NOMO-1 (cell line): ENCODE data around the gene AKAP8L.

Source experiments
- DNase-seq, 2 experiments: peaks; one replicate each; lab custom pipeline; 2025; ENCODE audit not compliant: unreplicated experiment in 2 of 2; lab: John Stamatoyannopoulos, UW

AKAP8L gene

GRCh38 chr19:15393963-15394362 is 24.8 kb downstream of the AKAP8L start:
- no peak for DNase-seq

DNA sequence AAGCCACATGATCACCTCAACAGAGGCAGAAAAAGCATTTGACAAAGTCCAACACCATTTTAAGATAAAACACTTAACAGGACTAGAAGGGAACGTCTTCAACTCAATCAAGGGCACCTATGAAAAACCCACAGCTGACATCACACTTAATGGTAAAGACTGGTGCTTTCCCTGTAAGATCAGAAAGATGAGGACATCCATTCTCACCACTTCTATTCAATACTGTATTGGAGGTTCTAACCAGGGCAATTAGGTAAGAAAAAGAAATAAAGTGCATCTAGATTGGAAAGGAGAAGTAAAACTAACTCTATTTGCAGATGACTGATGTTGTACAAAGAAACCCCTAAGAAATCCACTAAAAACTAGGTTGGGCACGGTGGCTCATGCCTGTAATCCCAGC is 28.0 kb downstream of the AKAP8L start:
- DNase-seq = peak in 1 of 2 experiments; percentile 12

DNA sequence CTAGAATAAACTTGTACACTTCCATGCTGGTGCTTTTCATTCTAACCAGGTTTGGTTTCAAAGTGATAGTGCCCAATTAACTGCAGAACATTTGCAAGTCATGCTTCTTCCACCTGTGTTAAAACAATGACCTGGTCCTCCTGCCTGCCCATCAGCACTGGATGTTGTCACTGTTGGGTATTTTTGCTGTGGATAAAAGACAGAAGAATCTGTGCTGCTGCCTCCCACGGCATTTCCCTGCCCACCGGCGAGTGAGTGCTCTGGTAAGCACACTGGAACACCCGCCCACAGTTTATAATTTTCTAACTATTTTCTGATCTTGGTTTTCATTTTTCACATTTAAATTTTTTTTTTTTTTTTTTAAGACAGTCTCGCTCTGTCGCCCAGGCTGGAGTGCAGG is 36.9 kb downstream of the AKAP8L start:
- no peak for DNase-seq

GRCh38 chr19:15381429-15381828 is 37.4 kb downstream of the AKAP8L start:
- DNase-seq = no peak

- peak; percentile 22 to 40 for DNase-seq
Measured at GRCh38 chr19:15379999-15380647, 38.7 kb downstream of the AKAP8L start.

GRCh38 chr19:15379083-15379998 is 39.4 kb downstream of the AKAP8L start, which contains the start of gene AKAP8:
TSS of gene AKAP8 (minus strand) at chr19:15379787. CDS start at chr19:15379731, 56 bp downstream.
- peak; percentile 95 to 96 for DNase-seq

GRCh38 chr19:15378534-15379082 is 40.2 kb downstream of the AKAP8L start:
- DNase-seq = peak; percentile 58 to 69

- DNase-seq = no peak
Measured at GRCh38 chr19:15374796-15375440, 43.9 kb downstream of the AKAP8L start.

GRCh38 chr19:15374105-15374651 is 44.6 kb downstream of the AKAP8L start:
- DNase-seq = no peak

GRCh38 chr19:15373644-15374043 is 45.1 kb downstream of the AKAP8L start:
- no peak for DNase-seq

DNA sequence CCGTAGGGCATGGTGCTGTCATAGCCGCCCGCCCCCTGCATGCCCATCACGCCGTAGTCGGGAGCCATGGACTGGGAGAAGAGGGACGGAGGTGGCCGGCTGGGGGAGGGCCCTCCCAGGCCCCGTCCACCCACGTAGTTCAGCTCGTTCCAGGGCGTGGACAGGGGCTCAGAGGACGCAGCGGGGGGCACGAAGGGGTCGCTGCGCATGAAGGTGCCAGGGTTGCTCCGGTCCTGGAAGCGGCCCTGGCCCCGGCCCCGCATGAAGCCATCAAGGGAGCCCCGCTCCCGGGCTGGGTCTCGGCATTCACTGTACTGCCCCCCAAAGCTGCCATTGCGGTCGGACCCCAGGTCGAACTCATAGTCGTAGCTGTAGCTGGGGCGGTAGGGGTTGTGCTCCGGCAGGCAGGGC is 45.9 kb downstream of the AKAP8L start:
- DNase-seq = no peak

DNA sequence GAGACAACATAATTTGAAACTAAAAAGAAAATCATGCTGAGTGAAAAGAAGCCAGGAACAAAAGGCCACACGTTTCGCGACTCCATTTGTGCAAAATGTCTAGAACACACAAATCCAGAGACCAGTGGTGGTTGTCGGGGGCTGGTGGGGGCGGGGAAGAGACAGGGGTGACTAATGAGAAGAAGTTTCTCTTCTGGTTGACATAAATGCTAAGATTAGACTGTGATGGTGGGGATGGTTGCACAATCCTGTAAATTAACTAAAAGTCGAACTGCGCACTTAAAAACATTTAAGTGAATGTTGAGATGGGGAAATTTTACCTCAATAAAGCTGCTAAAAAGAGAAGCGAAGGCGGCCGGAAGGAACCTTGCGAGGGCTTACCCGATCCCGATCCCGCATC is 46.3 kb downstream of the AKAP8L start:
- DNase-seq = peak; percentile 68 to 89

DNA sequence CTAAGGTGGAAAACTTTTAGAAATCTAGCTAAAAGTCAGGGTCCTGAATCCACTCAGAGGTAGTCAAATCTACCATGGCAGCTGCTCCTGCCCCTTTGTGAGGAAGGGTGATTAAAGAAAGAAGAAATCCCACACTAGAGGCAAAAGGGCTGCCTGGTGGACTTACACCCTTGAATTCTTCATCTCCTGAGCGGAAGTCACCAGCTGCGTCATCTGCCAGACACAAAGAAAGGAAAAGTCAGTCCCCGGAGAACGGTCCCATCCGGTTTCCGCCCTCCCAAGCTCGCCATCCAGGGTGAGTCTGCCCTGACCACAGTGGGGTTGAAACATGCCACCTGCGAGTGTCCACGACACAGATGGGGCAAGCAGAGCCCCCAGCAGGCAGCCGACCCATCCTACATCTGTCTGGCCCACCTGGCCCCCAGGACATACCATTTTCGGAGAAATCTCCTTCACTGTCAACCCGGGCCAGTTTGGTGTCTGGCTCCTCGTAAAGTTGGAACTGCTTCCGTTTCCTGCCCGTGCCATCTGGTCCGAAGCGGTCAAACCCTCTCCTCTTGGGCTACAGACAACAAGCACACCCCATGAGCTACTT is 46.9 kb downstream of the AKAP8L start:
- DNase-seq = no peak

DNA sequence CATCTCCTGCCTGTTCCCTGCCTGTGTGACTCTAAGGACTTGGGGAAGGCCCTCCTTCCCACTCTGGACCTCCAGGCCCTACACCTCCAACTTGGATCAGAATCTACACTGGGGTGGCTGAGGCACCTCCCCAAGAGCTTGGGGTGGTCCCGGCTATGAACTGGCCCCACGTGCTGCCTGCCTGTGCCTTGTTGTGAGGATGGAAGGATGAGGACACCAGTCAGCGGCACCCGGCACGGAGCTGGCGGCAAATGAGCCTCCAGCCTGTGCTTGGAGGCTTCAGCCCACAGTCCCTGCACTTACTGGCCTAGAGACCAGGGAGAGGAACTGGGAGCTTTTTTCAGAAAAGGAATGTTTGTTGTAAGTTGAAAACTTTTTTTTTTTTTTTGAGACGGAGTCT is 47.7 kb downstream of the AKAP8L start:
- no peak for DNase-seq

- DNase-seq = no peak
Measured at GRCh38 chr19:15369594-15369891, 49.2 kb downstream of the AKAP8L start.

DNA sequence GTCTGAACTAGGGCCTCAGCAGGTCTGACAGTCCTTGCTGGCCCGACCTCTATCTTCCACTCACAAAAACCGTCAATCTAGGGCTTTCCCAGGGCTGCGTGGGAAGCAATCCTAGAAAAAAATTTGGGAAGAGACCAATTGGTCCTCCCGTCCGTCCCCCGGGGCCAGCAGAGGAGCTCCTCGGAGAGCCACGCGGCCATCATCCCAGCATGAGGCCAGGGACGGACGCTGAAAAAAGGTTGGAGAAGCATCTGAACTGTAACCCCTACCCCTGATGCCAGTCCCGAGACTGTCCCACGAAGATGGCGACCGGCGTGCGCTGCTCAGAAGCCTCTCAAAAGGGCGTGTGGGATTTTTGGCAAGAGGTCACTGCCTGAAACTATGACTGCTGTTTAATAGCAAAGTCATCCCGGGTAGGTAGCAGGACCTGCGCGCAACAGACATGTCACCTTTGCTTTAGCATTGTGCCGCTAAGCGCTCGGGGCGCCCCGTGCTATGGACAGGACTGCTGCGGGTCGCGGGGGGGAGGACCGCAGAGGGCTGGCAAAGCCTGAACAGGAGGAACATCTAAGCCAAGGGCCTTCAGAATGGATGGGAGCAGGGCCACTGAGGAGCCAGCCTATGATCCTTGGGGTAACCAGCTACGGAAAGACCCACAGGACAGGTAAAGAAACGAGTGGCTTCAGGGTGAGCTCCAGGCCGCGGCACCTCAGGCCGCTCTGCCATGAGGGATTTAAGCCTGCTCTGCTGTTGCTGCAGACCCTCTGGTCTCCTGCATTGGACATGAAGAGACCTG is 49.8 kb downstream of the AKAP8L start:
- no peak for DNase-seq

GRCh38 chr19:15368051-15368632 is 50.6 kb downstream of the AKAP8L start:
- no peak for DNase-seq

DNA sequence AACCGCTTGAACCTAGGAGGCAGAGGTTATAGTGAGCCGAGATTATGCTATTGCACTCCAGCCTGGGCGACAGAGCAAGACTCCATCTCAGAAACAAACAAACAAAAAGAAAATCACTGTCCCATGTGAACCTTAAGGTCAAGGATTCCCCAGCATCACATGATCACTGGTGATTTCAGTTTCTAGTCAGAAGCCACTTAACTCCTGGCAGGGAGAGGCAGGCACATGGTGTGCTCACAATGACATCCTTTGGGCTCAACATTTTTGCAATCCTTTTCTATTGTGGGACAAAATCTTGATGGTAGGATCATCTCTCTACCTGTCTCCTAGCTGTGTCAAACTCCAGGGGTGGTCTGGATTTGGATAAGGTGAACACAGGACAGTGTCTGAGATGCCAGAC is 51.3 kb downstream of the AKAP8L start:
- DNase-seq = no peak

DNA sequence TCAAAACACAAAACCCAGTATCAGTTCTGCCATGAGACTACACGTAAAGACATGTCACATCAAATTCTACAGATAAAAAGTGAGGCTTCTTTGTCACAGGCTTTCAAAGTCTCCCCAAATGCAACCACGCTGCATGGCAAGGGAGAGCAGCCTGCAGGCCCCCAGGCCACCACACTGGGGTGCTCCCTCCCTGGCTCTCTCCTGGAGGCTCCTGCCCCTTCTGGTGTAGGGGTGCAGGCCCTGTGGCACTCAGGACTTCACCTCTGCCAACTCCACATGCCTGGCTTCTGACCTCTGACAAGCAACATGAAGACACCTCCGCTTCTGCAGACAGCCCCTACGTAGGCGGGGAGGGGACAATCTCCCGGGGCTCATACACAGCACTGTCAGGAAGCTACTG is 53.5 kb downstream of the AKAP8L start:
- no peak for DNase-seq
